NB4 (cell line): Measurements from ENCODE around the gene RNF150.

Experiments
- DNase-seq: peaks from one replicate; pipeline ENCODE4 v3.0.0; 2010; ENCODE audit warnings: low read depth
- H3K4me3 ChIP-seq: one replicate; pipeline ENCODE4 v1.5.1; 2011; ENCODE audit warnings: mild to moderate bottlenecking, low read depth, low read length, moderate library complexity
- CTCF ChIP-seq: IDR thresholded peaks from one replicate; pipeline ENCODE4 v1.5.1; 2012; ENCODE audit warnings: low read depth, low read length
- MAX ChIP-seq: IDR thresholded peaks from 2 replicates; pipeline ENCODE4 v1.6.1; 2011; ENCODE audit warnings: low read depth, low read length
- MYC ChIP-seq: IDR thresholded peaks from 2 replicates; pipeline ENCODE4 v1.6.1; 2011; ENCODE audit warnings: low read depth, low read length
- POLR2A ChIP-seq: IDR thresholded peaks from 2 replicates; pipeline ENCODE4 v1.6.1; 2011; ENCODE audit warnings: mild to moderate bottlenecking; ENCODE audit not compliant: insufficient read length; ENCODE audit errors: extremely low read depth

Gene RNF150

GRCh38 chr4:140858897-140859296 is 274.4 kb downstream of the RNF150 start:
- DNase-seq: no peak
- no peak overlapping the region for H3K4me3 ChIP-seq
- TF ChIP-seq MAX (no peak), CTCF (no peak)

- peak; percentile 6 for DNase-seq
- no peak for TF ChIP-seq MYC
- no peak for TF ChIP-seq MAX
- no peak for TF ChIP-seq POLR2A
- no peak for TF ChIP-seq CTCF
- no peak overlapping the region for H3K4me3 ChIP-seq
Observed at GRCh38 chr4:140857111-140857510, 276.2 kb downstream of the RNF150 start.

- no peak overlapping the region for H3K4me3 ChIP-seq
- DNase-seq: no peak
Observed at GRCh38 chr4:140856621-140857062, 276.6 kb downstream of the RNF150 start.

GRCh38 chr4:140854168-140854567 is 279.1 kb downstream of the RNF150 start:
- no peak for DNase-seq
- TF ChIP-seq MAX (no peak), CTCF (no peak), POLR2A (no peak), MYC (no peak)
- H3K4me3 ChIP-seq: no peak overlapping the region

More at GRCh38 chr4:140856621-140857062, 276.6 kb downstream of the RNF150 start:
- no peak for TF ChIP-seq POLR2A
- no peak for TF ChIP-seq MAX
- TF ChIP-seq CTCF: no peak
- TF ChIP-seq MYC: no peak

GRCh38 chr4:140851804-140852203 is 281.5 kb downstream of the RNF150 start:
- TF ChIP-seq MAX (no peak), CTCF (no peak), POLR2A (no peak), MYC (no peak)
- H3K4me3 ChIP-seq: no peak overlapping the region
- no peak for DNase-seq
